Left ventricle myocardium inferior (tissue), 1 donor: Measurements from ENCODE around the gene CCDC183. TPM values are rescaled to one million over a fixed set of nuclear protein-coding genes. Genes with fewer than 3 reads are reported as not detected.
A peak's percentile ranks its signal among the peaks of the same experiment; 100 is the strongest.
"Not testable (repeated sequence)": the region's sequence is repeated elsewhere in the genome, so short reads cannot be mapped to it uniquely, and the experiment has no call there.

Experiments
- DNase-seq: peaks from one replicate; pipeline ENCODE4 v3.0.0-alpha.2; 2020
- H3K27ac ChIP-seq: fragments of 200-600 bp; replicated peaks from 2 replicates; pipeline ENCODE4 v1.8.0; 2021
- H3K27me3 ChIP-seq: fragments of 200-600 bp; 2 replicates; pipeline ENCODE4 v1.8.0; 2021; ENCODE audit warnings: low read depth
- H3K36me3 ChIP-seq: fragments of 200-600 bp; 2 replicates; pipeline ENCODE4 v1.8.0; 2021
- H3K4me1 ChIP-seq: fragments of 200-600 bp; 2 replicates; pipeline ENCODE4 v1.8.0; 2021
- H3K4me3 ChIP-seq: fragments of 200-600 bp; 2 replicates; pipeline ENCODE4 v1.8.0; 2021; ENCODE audit warnings: mild to moderate bottlenecking, moderate library complexity
- H3K9me3 ChIP-seq: fragments of 200-600 bp; replicated peaks from 2 replicates; pipeline ENCODE4 v1.8.0; 2021
- intact Hi-C: fragments of 100-400 bp; cut with micrococcal nuclease; formaldehyde crosslinking; loops from one replicate; pipeline ENCODE4 v1.11.0; 2022
- total RNA-seq: library from RNA; stranded (reverse); fragmentation: NEBNext Ultra II Directional; extraction: Animal tissue kit (Norgen Biotek cat#: 25700); gene quantifications from one replicate; pipeline ENCODE4 v1.2.1, GENCODE V29; 2021
- TF ChIP-seq, protein P1 (sequence below): fragments of 200-600 bp; IDR thresholded peaks from 2 replicates; pipeline ENCODE4 v1.8.0; 2021; ENCODE audit warnings: antibody characterized with exemption, mild to moderate bottlenecking, borderline replicate concordance
- donor health status: DM: no; HTN: yes; CAD: no; lungs with severe emphysema.

Gene CCDC183
- total RNA-seq, 1 donor from 2014 or later: 2.1 TPM

DNA sequence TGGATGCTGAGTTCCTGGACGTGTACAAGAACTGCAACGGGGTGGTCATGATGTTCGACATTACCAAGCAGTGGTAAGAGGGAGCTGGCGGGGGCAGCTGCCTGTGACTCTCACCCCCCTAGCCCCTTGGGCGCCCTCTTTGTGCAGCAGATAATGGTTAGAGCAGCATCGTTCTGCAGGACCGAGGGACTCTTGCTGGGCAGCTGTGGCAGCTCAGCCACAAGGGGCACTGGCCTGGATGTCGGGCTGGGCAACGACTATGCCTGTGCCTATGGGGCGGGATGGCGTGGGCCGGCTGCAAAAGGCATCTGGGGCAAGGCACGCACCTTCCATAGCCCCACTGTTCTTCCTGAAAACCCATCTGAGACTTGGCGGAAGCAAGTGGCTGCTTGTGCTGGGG is 33.3 kb downstream of the CCDC183 start:
- Histone ChIP-seq H3K36me3 (peaks cover 79% of the 10 kb centered on the region), H3K9me3 (no peaks in the 10 kb centered on the region), H3K27me3 (no peaks in the 10 kb centered on the region), H3K4me3 (no peak overlapping the region), H3K4me1 (no peaks in the 10 kb centered on the region), H3K27ac (no peak overlapping the region)
- TF ChIP-seq, protein P1, sequence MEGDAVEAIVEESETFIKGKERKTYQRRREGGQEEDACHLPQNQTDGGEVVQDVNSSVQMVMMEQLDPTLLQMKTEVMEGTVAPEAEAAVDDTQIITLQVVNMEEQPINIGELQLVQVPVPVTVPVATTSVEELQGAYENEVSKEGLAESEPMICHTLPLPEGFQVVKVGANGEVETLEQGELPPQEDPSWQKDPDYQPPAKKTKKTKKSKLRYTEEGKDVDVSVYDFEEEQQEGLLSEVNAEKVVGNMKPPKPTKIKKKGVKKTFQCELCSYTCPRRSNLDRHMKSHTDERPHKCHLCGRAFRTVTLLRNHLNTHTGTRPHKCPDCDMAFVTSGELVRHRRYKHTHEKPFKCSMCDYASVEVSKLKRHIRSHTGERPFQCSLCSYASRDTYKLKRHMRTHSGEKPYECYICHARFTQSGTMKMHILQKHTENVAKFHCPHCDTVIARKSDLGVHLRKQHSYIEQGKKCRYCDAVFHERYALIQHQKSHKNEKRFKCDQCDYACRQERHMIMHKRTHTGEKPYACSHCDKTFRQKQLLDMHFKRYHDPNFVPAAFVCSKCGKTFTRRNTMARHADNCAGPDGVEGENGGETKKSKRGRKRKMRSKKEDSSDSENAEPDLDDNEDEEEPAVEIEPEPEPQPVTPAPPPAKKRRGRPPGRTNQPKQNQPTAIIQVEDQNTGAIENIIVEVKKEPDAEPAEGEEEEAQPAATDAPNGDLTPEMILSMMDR: no peak
- intact Hi-C loops: no loop called here
- peak; percentile 6 for DNase-seq

DNA sequence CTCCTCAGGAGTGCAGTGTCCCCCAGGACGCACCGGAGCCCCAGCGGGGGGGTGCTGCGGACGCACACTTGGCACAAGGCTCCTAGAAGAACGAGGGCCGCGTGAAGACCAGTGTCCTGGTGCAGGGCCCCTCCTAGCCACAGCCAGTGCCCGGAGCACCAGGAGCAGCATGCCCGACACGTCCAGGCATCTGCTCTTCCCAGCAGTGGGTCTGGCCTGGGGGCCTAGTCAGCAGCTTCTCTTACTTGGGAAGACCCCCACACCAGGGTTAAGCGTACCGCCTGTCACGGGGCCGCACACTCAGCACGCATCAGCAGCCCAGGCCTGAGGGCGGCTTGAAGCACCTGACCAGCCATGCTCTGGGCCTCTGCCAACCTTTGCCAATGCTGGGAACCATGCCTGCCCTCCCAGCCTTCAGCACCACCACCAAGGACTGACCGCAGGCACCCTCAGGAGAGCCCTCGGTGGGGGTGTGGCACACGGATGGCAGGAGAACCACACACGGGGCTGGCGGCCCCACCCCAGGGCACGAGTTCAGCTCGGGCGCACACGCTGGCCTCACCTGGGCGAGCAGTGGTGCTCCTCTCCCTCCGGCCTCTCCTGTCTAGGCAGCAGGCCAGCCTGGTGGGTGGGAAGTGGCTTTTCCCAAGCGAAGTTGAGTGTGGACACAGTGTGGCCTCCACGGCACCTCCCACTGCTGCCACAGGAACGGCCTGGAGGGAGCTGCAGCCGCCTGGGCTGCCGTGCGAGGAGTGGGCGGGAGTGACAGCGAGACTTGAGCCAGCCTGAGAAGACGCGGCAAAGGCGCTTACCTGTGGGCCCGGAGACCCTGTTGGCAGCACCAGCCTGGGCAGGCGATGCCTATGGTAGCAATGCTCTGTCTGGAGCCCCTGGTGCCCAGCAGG is 34.1 kb downstream of the CCDC183 start:
- TF ChIP-seq, protein P1: no peak
- Histone ChIP-seq H3K9me3 (no peaks in the 10 kb centered on the region), H3K4me3 (no peak overlapping the region), H3K36me3 (peaks cover 76% of the 10 kb centered on the region), H3K27me3 (no peaks in the 10 kb centered on the region), H3K4me1 (no peaks in the 10 kb centered on the region), H3K27ac (no peak overlapping the region)
- intact Hi-C loops: no loop called here
- DNase-seq: peak; percentile 17

DNA sequence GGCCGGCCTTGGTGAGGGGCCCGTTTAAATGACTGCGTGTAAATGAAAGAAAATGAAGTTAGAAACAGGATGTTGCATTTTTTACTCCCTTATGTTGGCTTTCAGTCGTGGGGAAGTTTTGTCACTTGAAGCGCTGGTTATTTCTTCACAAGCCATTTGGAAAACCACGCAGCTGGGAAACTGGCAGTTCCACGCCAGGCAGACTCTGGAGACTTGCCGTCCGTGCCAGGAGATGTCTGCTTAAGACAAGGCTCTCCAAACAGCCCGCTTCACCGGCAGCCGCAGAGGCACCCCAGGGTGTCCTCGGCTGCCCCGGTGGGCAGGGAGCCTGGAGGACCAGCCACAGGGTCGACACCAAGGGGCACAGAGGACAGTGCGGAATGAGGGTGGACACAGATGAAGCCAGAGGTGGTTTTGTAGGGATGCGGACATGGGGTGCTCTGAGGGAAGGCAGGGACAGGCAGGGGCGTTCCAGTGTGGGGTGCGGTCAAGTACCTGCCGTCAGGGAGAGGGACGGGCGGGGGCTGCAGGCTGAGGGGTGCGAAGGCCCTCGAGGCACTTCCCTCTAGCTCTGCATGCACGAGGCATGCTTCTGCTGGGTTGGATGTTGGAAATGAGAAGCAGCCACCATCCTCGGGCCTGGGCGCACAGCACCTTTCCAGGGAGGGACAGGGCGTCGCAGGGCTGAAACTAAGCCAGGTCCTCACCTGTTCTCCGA is 35.0 kb downstream of the CCDC183 start:
- Histone ChIP-seq H3K4me1 (no peaks in the 10 kb centered on the region), H3K36me3 (peaks cover 76% of the 10 kb centered on the region), H3K9me3 (no peaks in the 10 kb centered on the region), H3K27me3 (no peaks in the 10 kb centered on the region), H3K4me3 (no peak overlapping the region), H3K27ac (no peak overlapping the region)
- intact Hi-C loops: no loop called here
- TF ChIP-seq, protein P1: no peak
- DNase-seq: peak; percentile 8

DNA sequence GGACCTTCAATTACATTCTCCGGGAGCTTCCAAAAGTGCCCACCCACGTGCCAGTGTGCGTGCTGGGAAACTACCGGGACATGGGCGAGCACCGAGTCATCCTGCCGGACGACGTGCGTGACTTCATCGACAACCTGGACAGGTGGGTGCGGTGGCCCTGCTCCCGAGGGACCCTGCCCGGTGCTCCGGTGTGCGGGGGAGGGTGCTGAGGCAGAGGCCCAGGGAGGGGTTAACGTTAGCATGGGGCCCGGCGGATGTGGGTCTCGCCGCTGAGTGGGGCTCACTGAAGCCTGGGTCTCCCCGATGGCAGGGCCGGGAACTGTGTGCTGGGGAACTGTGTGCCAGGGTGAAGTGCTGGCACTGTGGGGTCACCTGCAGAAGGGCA is 35.6 kb downstream of the CCDC183 start:
- H3K36me3 ChIP-seq: peaks cover 76% of the 10 kb centered on the region
- no peaks in the 10 kb centered on the region for H3K4me1 ChIP-seq
- no peak overlapping the region for H3K27ac ChIP-seq
- H3K27me3 ChIP-seq: no peaks in the 10 kb centered on the region
- no peaks in the 10 kb centered on the region for H3K9me3 ChIP-seq
- no peak overlapping the region for H3K4me3 ChIP-seq
- intact Hi-C loops: no loop called here
- DNase-seq: peak; percentile 12
- TF ChIP-seq, protein P1: no peak

DNA sequence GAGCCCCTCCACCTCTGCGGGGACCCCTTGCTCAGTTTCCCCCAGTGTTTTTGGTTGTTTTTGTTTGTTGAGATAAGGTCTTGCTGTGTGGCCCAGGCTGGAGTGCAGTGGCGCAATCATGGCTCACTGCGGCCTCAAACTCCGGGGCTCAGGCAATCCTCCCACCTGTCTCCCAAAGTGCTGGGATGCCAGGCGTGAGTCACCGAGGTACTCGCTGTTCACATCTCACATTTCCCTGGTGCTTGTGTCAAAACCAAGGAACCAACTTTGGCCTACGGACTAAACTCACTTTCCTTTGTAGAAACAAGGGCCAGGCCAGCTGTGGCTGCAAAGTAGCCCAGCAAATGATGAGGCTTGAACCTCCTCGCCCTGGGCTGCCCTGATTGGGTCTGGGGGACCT is 36.4 kb downstream of the CCDC183 start:
- peak; percentile 0 for DNase-seq
- Histone ChIP-seq H3K4me3 (no peak overlapping the region), H3K27ac (no peak overlapping the region), H3K27me3 (no peaks in the 10 kb centered on the region), H3K36me3 (peaks cover 76% of the 10 kb centered on the region), H3K4me1 (no peaks in the 10 kb centered on the region), H3K9me3 (no peaks in the 10 kb centered on the region)
- TF ChIP-seq, protein P1: no peak
- intact Hi-C loops: no loop called here

DNA sequence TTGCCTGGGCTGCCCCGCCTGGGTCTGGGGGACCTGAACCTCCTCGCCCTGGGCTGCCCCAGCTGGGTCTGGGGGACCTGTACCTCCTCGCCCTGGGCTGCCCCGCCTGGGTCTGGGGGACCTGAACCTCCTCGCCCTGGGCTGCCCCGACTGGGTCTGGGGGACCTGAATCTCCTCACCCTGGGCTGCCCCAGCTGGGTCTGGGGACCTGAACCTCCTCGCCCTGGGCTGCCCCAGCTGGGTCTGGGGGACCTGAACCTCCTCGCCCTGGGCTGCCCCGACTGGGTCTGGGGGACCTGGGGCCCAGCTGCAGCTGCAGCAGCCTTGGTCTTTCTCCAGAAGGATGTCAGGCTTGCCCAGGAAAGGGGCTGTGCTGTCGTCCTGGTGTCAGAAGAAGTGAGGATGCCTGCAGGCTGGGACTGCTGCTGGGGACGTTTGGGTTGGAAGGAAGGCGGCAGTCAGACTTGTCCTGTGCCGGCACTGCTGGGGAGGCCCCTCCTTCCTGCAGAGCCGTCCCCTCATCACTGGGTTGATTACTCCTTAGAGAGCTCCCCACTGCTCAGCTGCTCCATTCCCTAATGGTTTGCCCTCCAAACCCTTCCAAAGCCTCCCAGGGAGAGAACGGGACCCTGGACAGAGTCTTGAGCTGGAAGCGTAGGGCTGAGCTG is 37.4 kb downstream of the CCDC183 start:
- not testable (repeated sequence) for H3K4me3 ChIP-seq, H3K27ac ChIP-seq
- DNase-seq: peak; percentile 18

More for the DNA sequence above, 37.4 kb downstream of the CCDC183 start:
- H3K27me3 ChIP-seq, intact Hi-C loops, H3K4me1 ChIP-seq, H3K9me3 ChIP-seq: not testable (repeated sequence)
- peaks cover 77% of the 10 kb centered on the region for H3K36me3 ChIP-seq
